ENCODE measurements around the gene PPP1R13B. TPM values are rescaled to one million over a fixed set of nuclear protein-coding genes. Genes with fewer than 3 reads are reported as not detected.
A peak's percentile ranks its signal among the peaks of the same experiment; 100 is the strongest.

PPP1R13B gene
- total RNA-seq, 4 donors from 2014 or later = 10.7 to 48.3 (median 23.3) TPM

GRCh38 chr14:103700753-103701490 lies 146.5 kb downstream of the PPP1R13B start:
- Histone ChIP-seq H3K9me3 (no peaks in the 10 kb centered on the region), H3K27ac (no peak overlapping the region), H3K4me3 (no peak overlapping the region), H3K4me1 (peaks cover 0 to 73% (median 23%) of the 10 kb centered on the region in 4 donors), H3K36me3 (peaks cover 0 to 88% (median 0%) of the 10 kb centered on the region in 3 donors), H3K27me3 (no peaks in the 10 kb centered on the region)
- DNase-seq (ENCODE audit: low spot score in 2 of 2) = no peak
- no peak for TF ChIP-seq EP300 (IDR thresholded peaks at IDR 0.05)
- no peak for TF ChIP-seq CTCF (IDR thresholded peaks at IDR 0.05)
- TF ChIP-seq POLR2A (IDR thresholded peaks at IDR 0.05) = no peak
- WGBS, 2 donors = 77 to 81% methylated on average over 17 to 21 of the region's 21 CpGs

GRCh38 chr14:103699901-103700752 lies 147.2 kb downstream of the PPP1R13B start:
- Histone ChIP-seq H3K4me1 (peaks cover 0 to 81% (median 23%) of the 10 kb centered on the region in 4 donors), H3K9me3 (no peaks in the 10 kb centered on the region), H3K4me3 (no peak overlapping the region), H3K27me3 (no peaks in the 10 kb centered on the region), H3K36me3 (peaks cover 0 to 84% (median 3%) of the 10 kb centered on the region in 3 donors), H3K27ac (no peak overlapping the region)
- DNase-seq (ENCODE audit: low spot score in 2 of 2) = no peak
- TF ChIP-seq CTCF (IDR thresholded peaks at IDR 0.05) = no peak
- TF ChIP-seq EP300 (IDR thresholded peaks at IDR 0.05) = no peak
- no peak for TF ChIP-seq POLR2A (IDR thresholded peaks at IDR 0.05)
- 78 to 81% methylated on average over 19 to 20 of the region's 25 CpGs for WGBS, 2 donors

GRCh38 chr14:103699261-103699661 lies 148.1 kb downstream of the PPP1R13B start:
- Histone ChIP-seq H3K27me3 (no peaks in the 10 kb centered on the region), H3K36me3 (peaks cover 0 to 84% (median 3%) of the 10 kb centered on the region in 3 donors), H3K4me3 (no peak overlapping the region), H3K9me3 (no peaks in the 10 kb centered on the region), H3K27ac (peak overlapping the region in 1 of 4 donors; percentile 73), H3K4me1 (peaks cover 0 to 82% (median 23%) of the 10 kb centered on the region in 4 donors)
- WGBS, 2 donors = 91 to 92% methylated on average over 15 to 17 of the region's 17 CpGs
- TF ChIP-seq CTCF (IDR thresholded peaks at IDR 0.05) (no peak), POLR2A (IDR thresholded peaks at IDR 0.05) (no peak), EP300 (IDR thresholded peaks at IDR 0.05) (no peak)
- DNase-seq (ENCODE audit: low spot score in 2 of 2) = no peak

DNA sequence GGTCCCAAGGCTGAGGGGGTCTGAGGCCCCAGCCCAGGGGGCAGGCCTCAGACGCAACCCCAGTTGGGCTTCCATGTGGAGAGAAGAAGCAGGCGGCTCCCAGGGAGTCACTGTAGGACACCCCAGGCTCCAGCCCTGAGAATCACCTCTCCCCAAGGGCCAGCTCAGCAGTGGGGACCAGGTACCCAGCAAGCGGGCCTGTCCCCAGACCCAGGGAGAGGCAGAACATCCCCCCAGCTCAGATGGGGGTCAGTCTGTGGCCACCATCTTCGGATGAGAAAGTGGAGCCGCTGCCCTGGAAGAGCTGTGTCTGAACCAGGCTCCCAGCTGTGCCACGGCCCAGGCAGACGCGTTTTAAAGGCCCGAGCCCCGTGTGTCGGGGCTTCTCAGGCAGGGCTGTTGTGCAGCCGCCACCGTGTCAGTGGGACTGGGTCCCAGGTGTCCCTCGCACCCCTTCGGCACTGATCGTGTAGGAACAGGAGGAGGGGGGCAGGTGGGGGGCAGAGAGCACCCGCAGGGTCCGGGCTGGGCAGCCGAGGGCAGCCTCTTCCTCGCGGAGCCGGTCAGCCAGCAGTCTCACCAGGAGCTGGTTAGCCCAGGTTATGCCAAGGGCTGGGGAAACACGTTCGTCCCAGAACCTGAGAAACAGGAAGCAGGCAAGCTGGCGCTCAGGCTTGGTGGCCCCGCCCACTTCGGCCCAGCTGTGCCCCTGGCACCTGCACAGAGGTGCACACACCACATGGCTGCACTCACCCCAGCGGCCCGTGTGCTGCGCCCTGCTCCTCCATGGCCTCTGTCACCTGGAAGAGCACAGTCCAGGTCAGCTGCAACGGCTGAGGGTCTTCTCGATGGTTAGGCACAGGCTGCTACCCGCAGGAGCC lies 148.8 kb downstream of the PPP1R13B start:
- Histone ChIP-seq H3K27me3 (no peaks in the 10 kb centered on the region), H3K4me3 (no peak overlapping the region), H3K4me1 (peaks cover 0 to 76% (median 23%) of the 10 kb centered on the region in 4 donors), H3K36me3 (peaks cover 2 to 84% (median 5%) of the 10 kb centered on the region in 3 donors), H3K27ac (peak overlapping the region in 3 of 4 donors; percentile 26 to 73 (median 32)), H3K9me3 (no peaks in the 10 kb centered on the region)
- WGBS, 2 donors = 84 to 88% methylated on average over 18 to 22 of the region's 33 CpGs
- no peak for DNase-seq (ENCODE audit: low spot score in 2 of 2)
- TF ChIP-seq CTCF (IDR thresholded peaks at IDR 0.05) = no peak
